Neural cell (in vitro differentiated cells): ENCODE results near the gene NCAM1.

Source experiments
- EZH2 ChIP-seq: fragments of 200-600, 300-800 bp; shearing (Covaris generic), sonication (generic); IDR thresholded peaks from 2 replicates; pipeline ENCODE4 v1.6.1; 2014; ENCODE audit warnings: antibody characterized with exemption, low read length, borderline replicate concordance, mild to moderate bottlenecking; ENCODE audit not compliant: insufficient read depth, poor library complexity, severe bottlenecking
- POLR2AphosphoS5 ChIP-seq: IDR thresholded peaks from 2 replicates; pipeline ENCODE4 v1.6.1; 2012
- TF ChIP-seq, protein P1 (sequence below): fragments of 450-650 bp; IDR thresholded peaks from 2 replicates; pipeline ENCODE4 v1.5.1; 2014; ENCODE audit warnings: antibody characterized with exemption, mild to moderate bottlenecking, moderate library complexity; ENCODE audit not compliant: poor library complexity, severe bottlenecking

GRCh38 chr11:113159988-113160807, 199.0 kb downstream of the NCAM1 start:
- TF ChIP-seq, protein P1, sequence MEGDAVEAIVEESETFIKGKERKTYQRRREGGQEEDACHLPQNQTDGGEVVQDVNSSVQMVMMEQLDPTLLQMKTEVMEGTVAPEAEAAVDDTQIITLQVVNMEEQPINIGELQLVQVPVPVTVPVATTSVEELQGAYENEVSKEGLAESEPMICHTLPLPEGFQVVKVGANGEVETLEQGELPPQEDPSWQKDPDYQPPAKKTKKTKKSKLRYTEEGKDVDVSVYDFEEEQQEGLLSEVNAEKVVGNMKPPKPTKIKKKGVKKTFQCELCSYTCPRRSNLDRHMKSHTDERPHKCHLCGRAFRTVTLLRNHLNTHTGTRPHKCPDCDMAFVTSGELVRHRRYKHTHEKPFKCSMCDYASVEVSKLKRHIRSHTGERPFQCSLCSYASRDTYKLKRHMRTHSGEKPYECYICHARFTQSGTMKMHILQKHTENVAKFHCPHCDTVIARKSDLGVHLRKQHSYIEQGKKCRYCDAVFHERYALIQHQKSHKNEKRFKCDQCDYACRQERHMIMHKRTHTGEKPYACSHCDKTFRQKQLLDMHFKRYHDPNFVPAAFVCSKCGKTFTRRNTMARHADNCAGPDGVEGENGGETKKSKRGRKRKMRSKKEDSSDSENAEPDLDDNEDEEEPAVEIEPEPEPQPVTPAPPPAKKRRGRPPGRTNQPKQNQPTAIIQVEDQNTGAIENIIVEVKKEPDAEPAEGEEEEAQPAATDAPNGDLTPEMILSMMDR = no peak
- TF ChIP-seq EZH2 (no peak), POLR2AphosphoS5 (no peak)
